Kidney tubule cell (primary cell): ENCODE results near the gene SLC1A4.
"Not testable (repeated sequence)": the region's sequence is repeated elsewhere in the genome, so short reads cannot be mapped to it uniquely, and the experiment has no call there.

Experiments used
- DNase-seq: peaks from one replicate; pipeline ENCODE4 v3.0.0-alpha.2; 2018; ENCODE audit warnings: low spot score

SLC1A4 gene

GRCh38 chr2:64966017-64966416 is 23.2 kb upstream of the SLC1A4 start:
- DNase-seq: no peak

- no peak for DNase-seq
These were observed 22.4 kb upstream of the SLC1A4 start for GRCh38 chr2:64966839-64967238.

- no peak for DNase-seq
These were observed 21.6 kb upstream of the SLC1A4 start for GRCh38 chr2:64967601-64968000.

GRCh38 chr2:64969086-64969485 is 20.1 kb upstream of the SLC1A4 start:
- DNase-seq: not testable (repeated sequence)

GRCh38 chr2:64970495-64970894 is 18.7 kb upstream of the SLC1A4 start:
- DNase-seq: no peak

GRCh38 chr2:64972426-64972825 is 16.8 kb upstream of the SLC1A4 start:
- DNase-seq: no peak

- no peak for DNase-seq
These were observed 16.3 kb upstream of the SLC1A4 start for GRCh38 chr2:64972876-64973275.

- peak; percentile 92 for DNase-seq
These were observed 13.9 kb upstream of the SLC1A4 start for GRCh38 chr2:64975232-64975821.

GRCh38 chr2:64976276-64976675 is 12.9 kb upstream of the SLC1A4 start:
- DNase-seq: no peak

- DNase-seq: peak; percentile 52
These were observed 10.5 kb upstream of the SLC1A4 start for GRCh38 chr2:64978514-64979268.

GRCh38 chr2:64979744-64980143 is 9.5 kb upstream of the SLC1A4 start:
- DNase-seq: peak; percentile 50

- peak; percentile 53 for DNase-seq
These were observed 9.0 kb upstream of the SLC1A4 start for GRCh38 chr2:64980183-64980582.

- DNase-seq: no peak
These were observed 6.8 kb upstream of the SLC1A4 start for GRCh38 chr2:64982311-64982857.

GRCh38 chr2:64982932-64983331 is 6.3 kb upstream of the SLC1A4 start:
- DNase-seq: no peak

GRCh38 chr2:64985447-64985846 is 3.8 kb upstream of the SLC1A4 start:
- no peak for DNase-seq

- peak; percentile 2 for DNase-seq
These were observed 1.9 kb upstream of the SLC1A4 start for GRCh38 chr2:64987001-64987955.

GRCh38 chr2:64987956-64988419 is 1.2 kb upstream of the SLC1A4 start:
- DNase-seq: no peak

GRCh38 chr2:64988420-64989125 is 626 bp upstream of the SLC1A4 start:
- DNase-seq: peak; percentile 75

GRCh38 chr2:64989982-64990614 is 899 bp downstream of the SLC1A4 start:
- DNase-seq: no peak

GRCh38 chr2:64990876-64991275 is 1.7 kb downstream of the SLC1A4 start:
- no peak for DNase-seq

- DNase-seq: no peak
These were observed 3.0 kb downstream of the SLC1A4 start for GRCh38 chr2:64992218-64992617.
